ENCODE results near the gene SPECC1.
A peak's percentile ranks its signal among the peaks of the same experiment; 100 is the strongest.

DNA sequence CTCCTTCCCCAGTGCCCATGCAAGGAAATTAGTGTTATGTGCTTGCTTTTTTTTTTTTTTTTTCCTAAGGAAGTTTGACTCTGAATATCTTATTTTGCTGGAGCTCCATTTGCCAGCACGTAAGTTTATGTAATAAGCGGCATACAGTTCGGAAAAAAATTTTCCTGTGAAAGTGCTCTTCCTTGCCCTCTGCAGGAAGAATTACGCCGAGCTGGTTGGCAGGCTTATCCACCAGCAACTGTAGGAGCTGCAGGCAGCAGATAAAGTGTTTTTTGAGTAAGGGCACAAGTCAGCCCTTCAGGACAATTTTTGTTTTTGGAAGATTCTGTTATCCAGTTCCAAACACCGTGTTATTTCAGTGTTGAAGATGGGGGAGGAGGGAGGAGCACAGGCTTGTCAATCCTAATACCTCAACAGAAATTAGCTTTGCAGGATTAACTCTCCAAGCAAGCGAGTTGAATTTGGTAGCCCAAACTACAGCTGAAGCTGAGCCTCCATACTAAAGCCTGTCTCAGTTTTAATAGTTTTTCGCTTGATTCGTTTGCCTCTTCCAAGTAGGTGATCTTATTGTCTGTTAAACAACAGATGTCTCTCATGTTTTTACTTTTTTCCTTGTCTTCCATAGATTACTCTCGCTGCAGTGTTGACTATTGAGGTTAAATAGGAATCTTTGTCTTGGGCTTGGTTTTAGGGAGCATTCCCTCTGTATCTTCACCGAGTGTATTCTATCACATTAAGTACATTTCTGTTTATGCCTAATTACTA is 1.1 kb downstream of the SPECC1 start:
- TF ChIP-seq, protein P1, sequence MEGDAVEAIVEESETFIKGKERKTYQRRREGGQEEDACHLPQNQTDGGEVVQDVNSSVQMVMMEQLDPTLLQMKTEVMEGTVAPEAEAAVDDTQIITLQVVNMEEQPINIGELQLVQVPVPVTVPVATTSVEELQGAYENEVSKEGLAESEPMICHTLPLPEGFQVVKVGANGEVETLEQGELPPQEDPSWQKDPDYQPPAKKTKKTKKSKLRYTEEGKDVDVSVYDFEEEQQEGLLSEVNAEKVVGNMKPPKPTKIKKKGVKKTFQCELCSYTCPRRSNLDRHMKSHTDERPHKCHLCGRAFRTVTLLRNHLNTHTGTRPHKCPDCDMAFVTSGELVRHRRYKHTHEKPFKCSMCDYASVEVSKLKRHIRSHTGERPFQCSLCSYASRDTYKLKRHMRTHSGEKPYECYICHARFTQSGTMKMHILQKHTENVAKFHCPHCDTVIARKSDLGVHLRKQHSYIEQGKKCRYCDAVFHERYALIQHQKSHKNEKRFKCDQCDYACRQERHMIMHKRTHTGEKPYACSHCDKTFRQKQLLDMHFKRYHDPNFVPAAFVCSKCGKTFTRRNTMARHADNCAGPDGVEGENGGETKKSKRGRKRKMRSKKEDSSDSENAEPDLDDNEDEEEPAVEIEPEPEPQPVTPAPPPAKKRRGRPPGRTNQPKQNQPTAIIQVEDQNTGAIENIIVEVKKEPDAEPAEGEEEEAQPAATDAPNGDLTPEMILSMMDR (IDR thresholded peaks at IDR 0.05; ENCODE audit: low read length) = peak; percentile 23; the same call in 1 of the 2 replicates
- TF ChIP-seq EZH2 (IDR thresholded peaks at IDR 0.05; ENCODE audit: borderline replicate concordance, low read length) = no peak

All from OCI-LY1 (cell line).